ENCODE data around the gene SOX4.

SOX4 gene

GRCh38 chr6:21626756-21627155 is 33.2 kb downstream of the SOX4 start:
- no peak for DNase-seq (ENCODE audit: low read depth)
- H3K4me3 ChIP-seq (ENCODE audit: low read depth, low read length) = no peak overlapping the region
- TF ChIP-seq, protein P1, sequence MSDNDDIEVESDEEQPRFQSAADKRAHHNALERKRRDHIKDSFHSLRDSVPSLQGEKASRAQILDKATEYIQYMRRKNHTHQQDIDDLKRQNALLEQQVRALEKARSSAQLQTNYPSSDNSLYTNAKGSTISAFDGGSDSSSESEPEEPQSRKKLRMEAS (IDR thresholded peaks at IDR 0.05; ENCODE audit: low read depth, low read length) = no peak
- TF ChIP-seq, protein P2, sequence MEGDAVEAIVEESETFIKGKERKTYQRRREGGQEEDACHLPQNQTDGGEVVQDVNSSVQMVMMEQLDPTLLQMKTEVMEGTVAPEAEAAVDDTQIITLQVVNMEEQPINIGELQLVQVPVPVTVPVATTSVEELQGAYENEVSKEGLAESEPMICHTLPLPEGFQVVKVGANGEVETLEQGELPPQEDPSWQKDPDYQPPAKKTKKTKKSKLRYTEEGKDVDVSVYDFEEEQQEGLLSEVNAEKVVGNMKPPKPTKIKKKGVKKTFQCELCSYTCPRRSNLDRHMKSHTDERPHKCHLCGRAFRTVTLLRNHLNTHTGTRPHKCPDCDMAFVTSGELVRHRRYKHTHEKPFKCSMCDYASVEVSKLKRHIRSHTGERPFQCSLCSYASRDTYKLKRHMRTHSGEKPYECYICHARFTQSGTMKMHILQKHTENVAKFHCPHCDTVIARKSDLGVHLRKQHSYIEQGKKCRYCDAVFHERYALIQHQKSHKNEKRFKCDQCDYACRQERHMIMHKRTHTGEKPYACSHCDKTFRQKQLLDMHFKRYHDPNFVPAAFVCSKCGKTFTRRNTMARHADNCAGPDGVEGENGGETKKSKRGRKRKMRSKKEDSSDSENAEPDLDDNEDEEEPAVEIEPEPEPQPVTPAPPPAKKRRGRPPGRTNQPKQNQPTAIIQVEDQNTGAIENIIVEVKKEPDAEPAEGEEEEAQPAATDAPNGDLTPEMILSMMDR (IDR thresholded peaks at IDR 0.05; ENCODE audit: low read depth, low read length) = no peak
- TF ChIP-seq POLR2A (IDR thresholded peaks at IDR 0.05; ENCODE audit: extremely low read depth, insufficient read length) (no peak), MYC (IDR thresholded peaks at IDR 0.05; ENCODE audit: low read depth, low read length) (no peak)

DNA sequence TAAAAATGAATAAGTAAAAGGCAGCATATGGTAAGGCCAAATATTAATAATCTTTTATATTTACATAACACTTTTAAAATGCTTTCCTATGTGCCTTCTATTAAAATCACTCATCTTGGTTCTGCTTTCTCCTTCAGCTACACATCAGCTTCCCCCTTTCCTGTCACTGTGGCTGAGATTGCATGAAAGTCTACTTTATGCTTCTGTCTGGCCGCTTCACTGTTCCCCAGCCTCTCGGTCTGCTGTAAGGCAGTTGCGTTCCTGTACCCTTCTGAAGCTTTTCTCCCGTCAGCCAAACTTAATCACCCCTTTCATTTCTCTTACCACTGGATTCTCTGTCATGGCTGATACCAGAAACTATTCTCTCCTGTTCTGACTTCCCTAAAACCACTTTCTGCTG is 34.6 kb downstream of the SOX4 start:
- no peak for DNase-seq (ENCODE audit: low read depth)
- TF ChIP-seq, protein P1 (IDR thresholded peaks at IDR 0.05; ENCODE audit: low read depth, low read length) = no peak
- TF ChIP-seq POLR2A (IDR thresholded peaks at IDR 0.05; ENCODE audit: extremely low read depth, insufficient read length) (no peak), MYC (IDR thresholded peaks at IDR 0.05; ENCODE audit: low read depth, low read length) (no peak)
- TF ChIP-seq, protein P2 (IDR thresholded peaks at IDR 0.05; ENCODE audit: low read depth, low read length) = no peak
- H3K4me3 ChIP-seq (ENCODE audit: low read depth, low read length) = no peak overlapping the region

DNA sequence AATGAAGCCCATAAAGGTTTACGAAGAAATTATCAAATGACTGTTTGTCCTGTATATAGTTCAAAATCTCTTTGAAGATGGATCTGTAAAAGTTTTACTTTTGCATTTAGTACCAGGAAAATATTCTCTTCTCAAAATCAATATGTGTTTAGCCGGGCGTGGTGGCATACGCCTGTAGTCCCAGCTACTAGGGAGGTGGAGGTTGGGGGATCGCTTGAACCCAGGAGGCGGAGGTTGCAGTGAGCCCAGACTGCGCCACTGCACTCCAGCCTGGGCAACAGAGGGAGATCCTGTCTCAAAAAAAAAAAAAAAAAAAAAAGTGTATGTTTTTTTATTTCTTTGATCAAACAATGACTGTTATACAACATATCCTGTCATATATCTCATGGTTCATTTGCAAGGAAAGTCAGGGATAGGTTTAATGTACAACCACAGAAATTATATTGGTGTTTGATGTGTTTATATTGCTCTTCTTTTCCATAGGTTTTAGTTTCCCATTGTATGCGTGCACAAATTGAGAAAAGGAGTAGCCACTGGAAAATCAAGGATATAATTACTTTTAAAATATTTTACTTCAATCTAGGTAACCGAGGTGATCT is 40.1 kb downstream of the SOX4 start:
- H3K4me3 ChIP-seq (ENCODE audit: low read depth, low read length) = no peak overlapping the region
- no peak for DNase-seq (ENCODE audit: low read depth)
- TF ChIP-seq, protein P1 (IDR thresholded peaks at IDR 0.05; ENCODE audit: low read depth, low read length) = no peak
- TF ChIP-seq, protein P2 (IDR thresholded peaks at IDR 0.05; ENCODE audit: low read depth, low read length) = no peak
- TF ChIP-seq POLR2A (IDR thresholded peaks at IDR 0.05; ENCODE audit: extremely low read depth, insufficient read length) (no peak), MYC (IDR thresholded peaks at IDR 0.05; ENCODE audit: low read depth, low read length) (no peak)

DNA sequence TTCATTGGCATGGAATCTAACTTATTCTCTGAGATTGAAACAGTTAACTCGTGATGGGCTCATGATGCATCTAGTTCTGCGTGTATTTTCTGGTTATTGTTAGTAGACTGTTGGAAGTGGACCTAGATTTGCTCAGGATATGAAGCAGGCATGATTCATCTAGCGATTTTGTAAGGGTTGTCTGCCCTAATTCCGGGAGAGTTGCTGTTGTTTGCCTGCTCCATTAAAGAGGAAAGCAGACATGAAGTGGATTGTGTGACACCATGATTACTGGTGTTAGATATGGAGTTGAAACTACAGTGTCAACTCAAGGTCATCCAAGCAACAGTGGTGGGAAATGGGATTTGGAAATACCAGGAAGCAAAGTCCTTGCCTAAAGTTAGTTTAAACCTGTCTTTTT is 41.0 kb downstream of the SOX4 start:
- TF ChIP-seq, protein P2 (IDR thresholded peaks at IDR 0.05; ENCODE audit: low read depth, low read length) = no peak
- no peak for TF ChIP-seq MYC (IDR thresholded peaks at IDR 0.05; ENCODE audit: low read depth, low read length)
- no peak for TF ChIP-seq POLR2A (IDR thresholded peaks at IDR 0.05; ENCODE audit: extremely low read depth, insufficient read length)
- TF ChIP-seq, protein P1 (IDR thresholded peaks at IDR 0.05; ENCODE audit: low read depth, low read length) = no peak
- H3K4me3 ChIP-seq (ENCODE audit: low read depth, low read length) = no peak overlapping the region
- DNase-seq (ENCODE audit: low read depth) = peak; percentile 30

- no peak for DNase-seq (ENCODE audit: low read depth)
- no peak for TF ChIP-seq MYC (IDR thresholded peaks at IDR 0.05; ENCODE audit: low read depth, low read length)
- no peak for TF ChIP-seq POLR2A (IDR thresholded peaks at IDR 0.05; ENCODE audit: extremely low read depth, insufficient read length)
- TF ChIP-seq, protein P2 (IDR thresholded peaks at IDR 0.05; ENCODE audit: low read depth, low read length) = no peak
- TF ChIP-seq, protein P1 (IDR thresholded peaks at IDR 0.05; ENCODE audit: low read depth, low read length) = no peak
- H3K4me3 ChIP-seq (ENCODE audit: low read depth, low read length) = no peak overlapping the region
Observed at GRCh38 chr6:21636876-21637275, 43.3 kb downstream of the SOX4 start.

All from NB4 (cell line).